ENCODE results near the gene TMA7B.
A peak's percentile ranks its signal among the peaks of the same experiment; 100 is the strongest.

The TMA7B gene

DNA sequence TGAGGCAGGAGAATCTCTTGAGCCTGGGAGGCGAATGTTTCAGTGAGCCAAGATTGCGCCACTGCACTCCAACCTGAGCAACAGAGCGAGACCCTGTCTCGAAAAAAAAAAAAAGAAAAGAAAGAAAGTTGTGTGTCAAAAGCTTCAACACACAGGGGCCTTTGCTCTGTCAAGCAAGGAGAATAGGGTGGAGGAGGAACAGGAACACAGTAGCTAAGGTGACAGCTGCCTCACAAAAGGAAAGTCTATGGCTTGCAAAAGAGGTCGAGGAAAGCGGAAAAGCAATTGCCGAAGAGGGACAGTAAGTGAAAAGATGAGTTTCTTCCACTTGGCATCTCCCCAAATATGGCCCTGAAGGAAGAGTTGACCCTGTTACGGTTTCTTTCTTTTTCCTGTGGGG, 26.5 kb upstream of the TMA7B start:
- no peak for DNase-seq

DNA sequence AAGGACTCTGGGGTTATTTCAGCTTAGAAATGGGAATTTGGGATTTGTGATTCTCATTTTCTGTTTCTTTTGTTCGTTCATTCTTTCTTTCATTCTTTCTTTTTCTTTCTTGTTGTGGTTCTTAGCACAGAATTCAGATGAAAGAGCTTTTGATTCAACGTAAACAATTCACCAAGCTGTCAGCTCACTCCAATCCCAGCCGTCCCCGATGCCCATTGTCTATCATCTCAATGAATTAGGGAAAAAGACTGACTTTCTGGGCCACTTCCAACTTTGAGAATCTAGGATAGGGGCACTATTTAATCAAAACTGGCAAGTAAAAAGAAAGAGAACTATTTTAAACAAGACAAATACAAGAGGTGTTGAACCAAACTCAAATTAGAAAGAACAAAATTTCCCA, 25.1 kb upstream of the TMA7B start:
- no peak for DNase-seq

DNA sequence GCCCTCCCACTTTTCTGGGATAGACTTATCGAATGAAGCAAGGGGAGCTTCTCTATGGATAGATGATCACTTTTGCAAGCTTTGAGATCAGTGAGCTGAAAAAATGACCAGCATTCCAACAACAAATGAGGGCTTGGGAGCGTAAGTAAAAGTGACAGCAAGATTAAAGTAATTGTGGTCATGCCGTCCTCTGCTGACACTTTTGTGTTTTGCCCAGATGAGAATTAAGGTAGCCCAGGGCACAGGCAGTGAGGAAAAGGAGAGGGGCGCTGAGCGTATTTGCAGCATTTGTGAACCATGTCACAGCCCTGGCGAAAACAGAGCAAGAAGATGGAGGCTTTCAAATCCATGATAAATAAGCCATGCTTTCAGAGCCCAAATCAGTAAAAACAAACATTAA, 24.6 kb upstream of the TMA7B start:
- DNase-seq, result no peak

DNA sequence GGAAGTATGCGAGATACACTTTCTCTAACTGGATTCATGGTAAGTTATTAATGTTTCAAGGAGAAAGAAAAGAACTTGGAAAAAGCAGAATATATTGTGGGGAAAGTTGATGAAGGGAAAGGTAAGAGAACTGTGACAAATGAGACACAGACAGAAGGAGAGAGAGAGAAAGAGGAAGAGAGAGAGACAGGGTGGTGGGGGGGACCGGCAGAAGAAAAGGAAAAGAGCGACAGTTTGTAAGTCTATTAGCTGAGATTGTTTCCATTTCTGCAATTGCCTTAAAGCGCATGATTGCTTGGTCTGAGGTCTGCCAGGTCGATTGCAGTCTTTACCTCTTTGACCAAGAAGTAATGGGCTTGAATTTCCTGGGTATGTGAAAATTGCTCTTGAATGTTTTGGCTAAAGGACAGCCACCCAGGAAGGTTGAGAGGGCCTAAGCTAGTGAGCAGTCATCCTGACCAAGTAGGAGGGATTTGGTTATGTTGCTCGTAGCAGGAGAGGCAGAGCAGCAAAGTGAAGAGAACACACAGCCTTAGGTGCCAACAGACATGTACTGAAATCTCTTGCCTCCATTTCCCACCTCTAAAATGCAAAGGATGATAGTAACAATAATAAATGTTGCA, 23.6 kb upstream of the TMA7B start:
- no peak for DNase-seq

DNA sequence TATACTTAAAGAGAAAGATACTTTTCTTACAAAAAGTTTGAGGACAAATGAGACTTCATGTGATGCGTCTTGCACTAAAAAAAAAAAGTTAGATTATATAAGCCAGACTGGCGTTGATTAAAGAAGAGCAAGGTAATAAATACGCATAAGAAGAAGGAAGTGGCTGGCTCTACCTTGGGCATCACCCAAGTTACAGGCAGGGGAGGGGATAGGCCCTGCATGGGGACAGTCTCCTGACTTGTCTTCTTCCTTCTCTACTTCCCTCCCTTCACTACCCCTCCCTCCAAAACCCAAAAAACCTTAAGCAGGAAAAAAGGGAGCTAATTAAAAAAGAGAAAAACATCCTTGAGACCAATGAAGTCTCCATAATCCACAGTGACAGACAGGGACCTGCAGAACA, 22.3 kb upstream of the TMA7B start:
- no peak for DNase-seq

DNA sequence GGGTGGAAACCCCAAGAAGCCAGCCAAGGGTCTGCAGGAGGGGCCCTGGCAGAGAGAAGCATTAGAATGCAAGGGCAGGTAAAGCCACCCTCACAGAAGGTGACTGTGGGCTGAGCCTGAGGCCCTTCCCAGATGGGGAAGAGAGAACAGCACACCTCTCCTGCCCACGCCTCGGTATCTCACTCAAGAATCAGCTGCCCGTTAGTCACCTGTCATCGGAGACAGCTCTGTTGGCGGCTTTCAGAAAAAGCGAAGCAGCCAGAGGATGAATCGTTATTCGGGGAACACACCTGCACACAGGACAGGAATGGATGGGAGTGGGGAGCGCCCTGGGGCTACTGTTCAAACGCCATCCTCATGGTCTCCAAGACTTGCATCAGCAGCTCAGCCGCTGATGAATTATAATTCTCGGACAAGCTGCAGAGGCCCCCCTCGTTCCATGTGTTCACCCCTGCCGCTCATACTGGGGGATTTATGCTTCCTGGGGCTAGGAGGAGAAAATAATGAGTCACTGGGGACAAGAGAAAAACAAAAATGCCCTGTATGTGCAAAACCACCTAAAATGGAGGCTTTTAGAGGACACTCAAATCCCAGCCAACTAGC, 21.6 kb upstream of the TMA7B start:
- DNase-seq, result no peak

DNA sequence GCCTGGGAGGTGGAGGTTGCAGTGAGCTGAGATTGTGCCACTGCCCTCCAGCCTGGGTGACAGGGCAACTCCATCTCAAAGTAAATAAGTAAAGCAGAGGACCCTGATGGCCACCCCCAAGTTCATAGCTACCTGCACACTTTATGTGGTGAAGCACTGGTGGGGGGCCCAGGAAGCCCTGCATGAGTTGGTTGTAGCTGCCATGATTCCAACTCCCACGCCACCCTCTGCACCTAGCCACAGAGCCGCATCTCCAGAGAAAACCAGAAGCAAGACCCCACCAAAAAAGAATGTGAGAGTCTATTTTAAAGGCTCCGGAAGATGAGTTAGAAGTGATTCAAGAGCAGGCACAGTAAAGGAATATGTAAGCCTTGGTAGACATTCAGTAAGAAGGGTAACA, 20.4 kb upstream of the TMA7B start:
- DNase-seq, result no peak

DNA sequence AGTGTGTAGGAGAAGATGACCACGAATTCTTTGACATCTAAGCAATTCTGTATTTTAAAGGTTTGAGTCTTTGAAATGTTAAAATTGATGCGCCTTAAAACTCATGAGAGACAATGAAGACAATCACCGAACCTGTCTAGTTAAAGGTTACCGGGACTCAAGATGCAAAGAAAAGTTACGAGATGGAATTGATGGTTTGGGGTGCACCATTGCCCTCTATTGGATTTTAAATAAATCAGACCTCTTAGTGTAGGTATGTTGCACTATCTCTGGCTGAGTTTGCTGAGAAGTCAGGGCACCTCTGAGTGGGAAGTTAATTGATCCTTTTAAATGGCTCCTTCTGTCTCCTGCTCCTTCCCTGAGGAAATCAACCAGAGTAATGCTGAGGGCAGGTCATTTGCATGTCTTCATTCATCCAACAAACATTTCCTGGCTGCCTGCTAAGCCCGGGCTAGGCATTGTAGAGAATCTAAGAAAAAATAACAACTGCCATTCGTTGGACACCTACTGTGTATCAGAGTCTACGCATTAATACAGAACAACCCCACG, 19.4 kb upstream of the TMA7B start:
- DNase-seq, result no peak

DNA sequence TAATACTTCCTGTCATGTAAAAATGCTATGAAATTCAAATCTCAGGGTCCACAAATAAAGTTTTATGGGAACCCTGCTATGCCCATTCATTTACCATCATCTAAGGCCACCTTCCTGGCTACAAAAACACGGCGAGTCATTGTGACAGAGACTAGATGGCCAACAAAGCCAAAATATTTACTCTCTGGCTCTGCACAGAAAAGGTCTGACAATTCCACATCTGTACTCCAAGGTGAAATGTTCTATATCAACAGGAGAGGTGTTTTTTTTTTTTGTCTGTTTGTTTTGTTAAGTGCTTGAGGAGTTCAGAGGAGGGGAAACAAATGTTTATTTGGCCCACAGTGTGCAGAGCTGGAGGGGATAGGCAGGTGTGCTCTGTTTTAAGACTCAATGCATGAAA, 18.6 kb upstream of the TMA7B start:
- no peak for DNase-seq

DNA sequence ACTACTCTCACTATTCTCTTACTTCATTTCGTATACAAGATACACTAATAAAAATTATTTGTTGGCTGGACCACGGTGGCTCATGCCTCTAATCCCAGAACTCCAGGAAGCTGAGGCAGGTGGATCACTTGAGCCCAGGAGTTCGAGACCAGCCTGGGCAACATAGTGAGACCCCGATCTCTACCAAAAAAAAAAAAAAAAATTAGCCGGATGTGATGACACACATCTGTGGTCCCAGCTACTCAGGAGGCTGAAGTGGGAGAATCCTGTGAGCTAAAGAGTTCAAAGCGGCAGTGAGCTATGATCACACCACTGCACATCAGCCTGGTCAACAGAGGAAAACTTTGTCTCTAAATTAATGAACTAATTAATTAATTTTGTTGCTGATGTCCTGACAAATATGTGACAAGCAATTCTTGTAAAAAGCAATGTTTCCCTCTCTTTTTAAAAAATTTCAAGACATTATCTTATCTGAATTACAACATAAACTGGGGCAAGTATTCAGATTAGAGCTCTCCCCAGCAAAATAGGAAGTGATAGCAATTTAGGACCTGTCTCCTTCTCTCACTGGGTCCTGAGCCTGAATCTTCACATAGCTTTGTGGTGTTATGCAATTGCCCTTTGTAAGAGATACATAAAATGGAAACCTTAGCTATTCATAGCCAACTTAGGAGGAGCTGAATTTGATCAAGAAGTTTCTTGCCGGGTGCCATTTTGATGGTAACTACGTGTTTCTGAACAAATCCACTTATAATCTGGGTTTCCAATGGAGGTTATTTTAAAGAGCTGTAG, 17.6 kb upstream of the TMA7B start:
- DNase-seq, result no peak

DNA sequence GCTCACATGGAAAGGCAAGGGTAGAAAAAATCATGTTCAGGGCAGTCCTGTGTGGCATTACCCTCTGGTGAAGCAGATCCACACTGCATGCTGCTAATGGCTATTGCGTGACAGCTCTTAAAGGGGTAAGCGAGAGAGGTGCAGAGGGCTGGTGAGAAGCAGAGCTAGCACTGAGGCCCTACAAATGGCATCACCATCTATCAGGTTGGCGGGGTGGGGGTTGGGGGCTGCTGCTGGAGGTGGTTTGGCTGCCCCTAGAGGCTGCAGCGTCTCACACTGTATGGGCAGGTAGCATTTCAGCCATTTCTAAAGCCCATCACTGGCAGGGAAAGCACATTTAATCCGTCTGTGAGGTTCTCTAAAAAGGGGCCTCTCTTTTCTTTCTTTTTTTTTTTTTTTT, 16.9 kb upstream of the TMA7B start:
- DNase-seq, result no peak

DNA sequence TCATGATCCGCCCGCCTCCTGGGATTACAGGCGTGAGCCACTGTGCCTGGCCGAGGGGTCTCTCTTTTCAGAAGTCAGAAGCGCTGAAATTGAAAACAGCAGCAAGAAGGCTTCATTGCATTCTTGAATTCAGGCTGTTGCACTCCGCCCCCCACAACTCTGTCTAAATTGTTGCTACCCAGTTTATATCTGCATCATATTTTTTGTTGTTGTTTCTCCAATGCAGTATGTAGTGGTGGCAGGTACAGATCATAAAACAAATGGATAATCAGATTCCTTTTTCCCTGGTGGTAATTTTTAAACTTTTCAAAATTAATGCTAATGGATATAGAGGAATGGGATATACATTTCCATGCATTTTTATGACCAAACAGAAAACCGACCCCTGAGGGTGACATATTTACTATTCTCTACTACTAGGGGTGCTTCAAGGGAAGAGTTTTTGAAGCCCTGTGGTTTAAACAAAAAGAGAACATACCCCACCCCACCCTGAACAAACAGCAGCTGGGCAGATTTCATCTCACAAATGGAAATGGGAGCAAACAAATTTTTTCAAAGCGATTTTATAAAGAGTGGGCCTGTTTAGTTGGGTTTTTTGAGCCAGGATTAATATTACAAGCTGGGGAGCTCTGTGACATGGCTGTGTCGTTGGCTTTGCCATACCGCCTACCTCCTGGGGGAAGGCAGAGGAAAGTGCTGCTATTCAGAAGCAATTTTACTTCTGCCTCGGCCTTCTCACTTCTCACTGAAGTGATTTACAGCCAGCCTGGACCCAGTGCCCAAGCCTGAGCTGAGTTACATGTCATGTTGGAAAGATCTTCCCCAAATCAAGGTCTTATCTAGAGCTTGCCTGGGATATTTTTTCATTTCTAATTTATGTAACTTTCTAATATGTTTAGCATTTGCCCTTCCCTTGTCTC, 16.0 kb upstream of the TMA7B start:
- DNase-seq, result no peak

DNA sequence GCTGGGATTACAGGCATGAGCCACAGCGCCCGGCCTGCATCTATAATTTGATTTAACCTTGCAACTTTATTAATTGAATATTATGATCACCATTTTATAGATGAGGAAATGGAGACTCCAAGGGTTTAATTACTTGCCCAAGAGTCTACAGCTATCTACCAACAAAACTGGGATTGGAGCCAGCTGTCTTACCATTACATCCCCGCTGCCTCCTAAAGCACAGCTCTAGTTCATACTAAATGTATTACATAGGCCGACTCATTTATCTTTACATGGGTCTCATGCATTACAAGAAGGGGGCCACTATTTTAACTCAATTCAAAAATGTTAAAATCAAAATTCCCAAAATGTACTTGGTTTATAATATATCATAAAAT, 14.1 kb upstream of the TMA7B start:
- no peak for DNase-seq

DNA sequence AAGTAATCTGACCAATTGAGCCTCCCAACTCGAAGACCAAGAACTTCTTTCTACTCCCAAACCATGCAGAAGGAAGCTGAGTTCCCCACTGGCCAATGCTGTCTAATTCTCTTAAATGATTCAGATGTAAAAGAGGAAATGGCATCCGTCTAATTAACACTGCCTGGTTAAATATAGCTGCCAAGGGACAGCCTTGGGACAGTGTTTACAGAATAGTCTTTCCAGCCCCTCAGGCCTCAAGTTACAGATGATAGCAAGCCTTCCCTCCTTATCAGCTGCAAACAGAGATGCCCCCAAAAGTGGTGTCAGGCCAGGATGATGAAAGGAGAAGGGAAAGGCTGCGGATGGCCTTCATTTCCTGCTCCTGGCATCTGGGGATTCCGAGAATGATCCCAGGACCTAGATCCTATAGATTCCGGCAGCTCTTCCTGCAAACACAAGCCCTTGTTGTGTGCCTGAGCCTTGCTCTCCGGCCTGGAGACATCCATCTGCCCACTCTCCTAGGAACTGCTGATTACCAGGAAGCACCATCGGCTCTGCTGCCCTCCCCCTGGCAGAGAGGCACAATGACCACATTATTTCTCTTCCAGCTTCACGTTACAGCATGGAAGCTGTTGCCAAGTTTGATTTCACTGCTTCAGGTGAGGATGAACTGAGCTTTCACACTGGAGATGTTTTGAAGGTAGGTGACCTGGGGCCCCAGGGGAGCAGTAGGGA, 13.5 kb upstream of the TMA7B start:
- peak in 1 of 2 donors; percentile 51 for DNase-seq

DNA sequence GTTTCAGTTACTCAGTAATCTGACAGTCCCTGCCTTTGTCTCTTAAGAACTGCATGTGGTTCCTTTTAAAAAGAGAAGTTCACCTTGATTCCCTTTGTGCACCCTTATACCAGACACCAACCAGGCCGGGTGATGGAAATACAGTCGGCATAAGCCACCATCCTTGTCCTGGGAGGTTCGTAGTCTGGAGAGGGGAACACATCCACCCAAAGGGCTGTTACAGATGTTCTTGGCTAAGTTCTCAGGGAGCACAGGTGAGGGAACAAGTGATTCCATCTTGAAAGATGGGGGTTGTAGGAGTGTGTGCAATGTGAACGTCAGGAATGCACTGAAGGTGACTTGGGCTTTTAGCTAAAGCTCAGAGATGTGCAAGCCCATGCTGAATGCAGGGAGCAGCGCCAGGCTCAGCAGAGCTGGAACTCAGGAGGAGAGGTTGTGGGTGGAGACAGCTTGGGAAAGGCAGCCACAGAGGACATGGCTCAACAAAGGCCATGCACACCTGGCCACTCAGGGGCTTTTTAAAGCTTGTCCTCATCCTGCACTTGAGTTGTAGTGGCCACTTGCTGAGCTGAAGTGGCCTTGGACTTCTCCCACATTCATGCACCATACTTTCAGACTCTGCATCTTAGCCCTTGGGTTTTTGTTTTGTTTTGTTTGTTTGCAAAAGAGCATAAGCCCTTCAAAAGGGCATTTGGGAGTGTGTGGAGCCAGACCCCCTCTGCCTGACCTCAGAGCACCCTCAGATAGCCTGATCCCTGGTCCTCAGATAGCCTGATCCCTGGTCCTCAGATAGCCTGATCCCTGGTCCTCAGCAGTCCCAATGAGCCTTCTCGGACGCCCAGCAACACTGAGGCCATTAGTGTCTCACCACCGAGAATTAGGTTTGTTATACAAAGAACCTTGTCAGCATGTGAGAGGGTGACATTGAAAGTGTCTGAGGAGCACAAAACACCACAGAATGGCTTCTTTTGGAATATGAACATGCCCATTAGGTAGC, 12.7 kb upstream of the TMA7B start:
- DNase-seq, result no peak

DNA sequence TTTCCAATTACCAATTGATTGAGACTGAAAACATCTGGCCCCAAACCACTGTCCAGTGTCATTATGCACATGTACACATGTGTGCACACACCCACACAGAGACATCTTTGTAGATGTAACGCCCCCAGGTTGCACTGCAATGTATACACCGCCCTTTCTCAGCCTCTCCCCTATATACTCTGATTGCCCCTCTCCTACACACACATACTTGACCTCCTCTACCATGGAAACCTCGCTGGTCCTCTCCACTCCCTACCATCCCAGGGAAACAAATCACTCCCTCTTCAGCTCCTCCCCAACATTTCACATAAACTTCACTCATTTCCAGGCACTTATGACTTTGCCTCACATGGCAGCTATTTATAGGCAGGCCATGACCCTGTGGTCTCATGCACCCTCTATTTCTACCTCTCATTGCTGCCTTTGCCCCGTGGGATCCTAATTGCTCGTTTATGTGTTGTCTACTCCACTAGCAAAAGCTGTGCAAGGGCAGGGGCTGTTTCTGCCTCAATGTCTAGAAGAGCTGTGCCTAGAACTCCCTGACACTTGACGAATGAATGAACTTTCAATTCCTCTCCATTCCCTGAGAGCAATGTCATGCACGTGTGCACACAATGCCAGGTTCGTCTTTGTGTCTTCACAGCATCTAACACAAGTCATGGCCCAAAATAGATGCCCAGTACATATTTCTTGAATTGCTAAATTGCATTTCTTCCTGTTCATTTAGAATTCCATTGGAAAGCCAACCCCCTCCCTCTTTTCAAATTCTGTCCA, 10.0 kb upstream of the TMA7B start:
- DNase-seq, result no peak

DNA sequence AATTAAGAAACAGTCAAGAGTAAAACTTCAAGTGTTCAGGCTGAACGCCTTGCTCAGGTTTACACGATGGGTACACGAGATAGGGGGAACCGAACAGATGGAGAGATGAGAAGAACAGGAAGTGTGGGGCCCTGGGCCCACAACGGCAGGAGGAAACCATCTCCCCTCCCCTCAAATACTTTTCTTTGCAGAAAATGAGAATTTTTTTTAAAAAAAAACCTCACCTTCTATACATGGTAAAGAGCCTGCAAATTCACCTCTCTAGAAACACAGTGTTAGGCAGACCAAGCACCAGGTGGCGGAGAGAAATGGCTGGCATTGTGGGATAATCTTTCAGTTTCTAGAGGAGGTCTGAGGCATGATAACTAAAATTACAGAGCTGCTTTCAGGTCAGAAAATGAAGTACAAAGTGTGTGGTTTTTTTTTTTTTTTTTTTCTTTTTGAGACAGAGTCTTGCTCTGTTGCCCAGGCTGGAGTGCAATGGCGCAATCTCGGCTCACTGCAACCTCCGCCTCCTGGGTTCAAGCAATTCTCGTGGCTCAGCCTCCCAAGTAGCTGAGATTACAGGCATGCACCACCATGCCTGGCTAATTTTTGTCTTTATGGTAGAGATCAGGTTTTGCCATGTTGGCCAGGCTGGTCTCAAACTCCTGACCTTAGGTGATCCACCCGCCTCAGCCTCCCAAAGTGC, 8.4 kb upstream of the TMA7B start:
- peak in 1 of 2 donors; percentile 19 for DNase-seq

DNA sequence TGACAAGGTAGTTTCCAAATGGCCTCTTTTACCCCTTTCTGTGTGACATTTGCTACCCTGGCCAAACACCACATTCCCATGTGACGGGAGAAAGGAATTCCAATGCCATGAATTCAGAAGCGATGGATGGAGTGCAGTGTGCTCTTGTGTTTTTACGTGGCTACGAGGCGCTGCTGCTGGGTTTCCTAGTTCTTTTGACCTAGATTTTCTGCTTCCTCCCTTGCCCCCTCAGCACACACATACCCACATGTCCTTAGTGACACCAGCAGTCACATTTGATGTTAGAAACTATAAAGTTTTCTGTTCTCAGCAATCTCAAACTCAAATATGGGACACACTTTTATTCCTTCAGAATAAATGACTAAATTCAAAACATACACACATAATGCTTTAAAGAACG, 7.8 kb upstream of the TMA7B start:
- DNase-seq, result no peak

DNA sequence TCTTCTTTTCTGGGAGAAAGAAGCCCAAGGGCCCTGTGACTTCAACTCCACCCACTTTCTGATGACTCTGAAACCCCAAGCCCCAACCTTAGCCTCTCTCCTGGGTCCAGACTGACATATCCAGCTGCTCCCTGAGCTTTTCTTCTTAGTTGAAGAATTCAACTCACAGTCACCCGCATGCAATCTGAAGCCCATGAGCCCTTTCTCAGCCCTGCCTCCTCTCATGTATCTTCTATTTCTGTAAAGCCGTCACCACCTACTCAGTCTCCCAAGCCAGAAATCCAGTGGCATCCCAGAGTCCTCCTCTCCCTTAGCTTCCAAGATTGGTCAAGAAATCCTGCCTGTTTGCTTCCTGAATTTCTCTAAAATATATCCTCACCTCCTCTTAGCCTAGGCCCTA, 7.1 kb upstream of the TMA7B start:
- DNase-seq, result no peak

DNA sequence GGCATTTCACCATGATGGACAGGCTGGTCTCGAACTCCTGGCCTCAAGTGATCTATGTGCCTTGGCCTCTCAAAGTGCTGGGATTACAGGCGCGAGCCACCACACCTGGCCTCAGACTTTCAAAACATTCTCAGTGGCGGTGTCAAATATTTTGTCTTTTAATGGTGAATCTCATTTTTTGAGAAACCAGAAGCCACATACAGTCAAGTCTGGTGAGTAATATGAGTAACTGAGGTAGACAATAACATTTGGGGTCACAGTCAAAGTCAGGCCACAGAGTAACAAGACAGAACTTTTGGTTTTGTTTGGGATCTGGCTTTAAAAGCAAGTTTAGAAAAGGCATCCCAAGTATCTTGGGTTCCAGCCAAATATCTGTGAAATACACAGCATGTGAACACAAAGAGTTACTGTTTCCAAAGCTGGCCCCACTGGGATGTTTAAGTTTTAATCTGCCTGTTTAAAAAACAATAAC, 5.6 kb upstream of the TMA7B start:
- DNase-seq, result no peak
